GM12892 (cell line): ENCODE measurements around the gene MRS2.

ENCODE experiments used
- DNase-seq: peaks from one replicate; pipeline ENCODE4 v3.0.0; 2011; ENCODE audit not compliant: insufficient read length
- FAIRE-seq: peaks from 2 replicates; lab custom pipeline; 2011; peaks lifted over from hg19 to GRCh38; lab: Jason Lieb, UNC
- POLR2A ChIP-seq: IDR thresholded peaks from 2 replicates; pipeline ENCODE4 v1.6.1; 2011; ENCODE audit warnings: low read depth, low read length, control low read depth
- POLR2AphosphoS5 ChIP-seq: IDR thresholded peaks from 2 replicates; pipeline ENCODE4 v1.6.1; 2011; ENCODE audit warnings: low read depth, low read length, control low read depth
- TAF1 ChIP-seq: IDR thresholded peaks from 2 replicates; pipeline ENCODE4 v1.6.1; 2011; ENCODE audit warnings: low read depth, mild to moderate bottlenecking, control low read depth, low read length, borderline replicate concordance

The MRS2 gene

GRCh38 chr6:24440897-24441598 lies 38.3 kb downstream of the MRS2 start:
- DNase-seq (no peak), FAIRE-seq (no peak)
- TF ChIP-seq TAF1 (no peak), POLR2A (no peak), POLR2AphosphoS5 (no peak)

- DNase-seq (no peak), FAIRE-seq (no peak)
- TF ChIP-seq TAF1: no peak
- no peak for TF ChIP-seq POLR2A
- TF ChIP-seq POLR2AphosphoS5: no peak
Observed at GRCh38 chr6:24441599-24441904, 38.8 kb downstream of the MRS2 start.

GRCh38 chr6:24444588-24444987 lies 41.9 kb downstream of the MRS2 start:
- no peak for DNase-seq
- FAIRE-seq: no peak
- TF ChIP-seq POLR2A (no peak), TAF1 (no peak)

DNA sequence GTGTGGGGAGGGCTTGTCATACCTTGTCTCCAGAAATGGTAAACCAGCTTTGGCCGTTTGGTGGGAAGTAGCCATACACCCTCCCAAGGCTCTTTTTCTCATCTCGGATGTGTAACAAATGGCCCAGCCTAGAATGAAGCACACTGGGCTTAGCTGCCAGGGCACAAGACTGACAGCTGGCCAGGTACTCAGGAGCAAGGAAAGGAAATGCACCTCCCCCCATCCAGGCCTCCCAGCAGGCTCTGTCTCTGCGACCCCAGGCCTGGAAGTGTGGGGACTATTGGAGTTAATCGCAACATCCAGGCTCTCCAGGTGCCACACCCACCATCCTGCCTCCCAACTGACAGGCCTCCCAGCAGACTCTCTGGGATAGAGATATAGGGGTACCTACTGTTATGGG lies 43.0 kb downstream of the MRS2 start:
- DNase-seq: no peak
- TF ChIP-seq POLR2AphosphoS5 (no peak), POLR2A (no peak), TAF1 (no peak)

GRCh38 chr6:24446670-24447069 lies 43.9 kb downstream of the MRS2 start:
- FAIRE-seq (no peak), DNase-seq (no peak)
- TF ChIP-seq POLR2A: no peak
- TF ChIP-seq TAF1: no peak
- TF ChIP-seq POLR2AphosphoS5: no peak

More for the DNA sequence above, 43.0 kb downstream of the MRS2 start:
- FAIRE-seq: no peak

DNA sequence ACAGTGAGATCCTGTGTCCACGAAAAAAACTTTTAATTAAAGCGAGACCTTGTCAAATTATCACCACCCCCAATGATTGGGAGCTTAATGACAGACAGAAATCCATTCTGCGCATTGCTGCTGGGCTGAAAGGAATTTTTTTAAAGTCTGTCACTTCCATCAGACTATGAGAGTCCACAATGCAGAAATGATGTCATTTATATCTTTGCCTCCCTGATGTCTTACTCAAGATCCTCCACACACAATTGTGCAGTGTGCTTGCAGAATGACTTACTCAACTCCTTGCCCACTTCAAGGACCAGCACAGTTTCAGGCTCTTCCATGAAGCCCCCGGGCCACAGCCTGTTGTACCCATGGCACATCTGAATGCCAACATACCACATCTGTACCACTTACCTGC lies 45.7 kb downstream of the MRS2 start:
- DNase-seq (no peak), FAIRE-seq (no peak)
- TF ChIP-seq TAF1 (no peak), POLR2A (no peak), POLR2AphosphoS5 (no peak)

- FAIRE-seq (no peak), DNase-seq (no peak)
- TF ChIP-seq POLR2A (no peak), POLR2AphosphoS5 (no peak), TAF1 (no peak)
Observed at GRCh38 chr6:24448828-24449525, 46.2 kb downstream of the MRS2 start.

DNA sequence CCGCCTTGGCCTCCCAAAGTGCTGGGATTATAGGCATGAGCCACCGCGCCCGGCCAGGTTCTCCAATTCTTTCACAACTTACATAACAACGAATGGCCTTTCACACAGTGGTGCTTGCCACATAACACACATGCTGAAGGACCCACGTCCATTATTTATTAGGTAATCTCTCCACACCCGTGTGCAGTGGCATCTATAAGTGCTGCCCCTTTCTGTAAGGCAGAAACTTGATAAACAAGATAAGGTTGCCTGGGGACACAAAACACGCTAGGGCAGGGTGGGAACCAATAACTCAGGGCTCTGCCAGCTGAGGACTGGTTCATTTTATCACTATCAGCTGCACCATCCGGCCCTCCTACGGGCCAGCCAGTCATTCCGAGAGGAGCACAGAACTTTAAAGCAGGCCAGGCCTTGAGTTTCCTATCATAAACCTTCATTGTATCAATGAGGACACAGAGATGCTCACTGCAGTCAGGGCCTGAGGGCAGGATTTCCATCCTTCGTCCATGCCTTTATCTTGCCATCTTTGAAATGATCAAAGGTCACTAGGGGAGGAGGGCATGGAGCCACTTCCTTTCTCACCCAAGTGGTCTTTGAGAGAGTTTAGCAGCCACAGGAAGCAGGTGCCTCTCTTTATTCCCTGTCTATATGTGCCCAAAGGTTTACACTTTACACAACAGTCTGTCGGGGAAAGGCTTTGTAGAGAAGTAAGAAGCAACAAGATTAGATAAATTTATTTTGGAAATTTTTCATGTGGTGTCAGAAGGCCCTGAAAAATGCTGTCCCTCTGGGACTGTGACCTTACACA lies 49.0 kb downstream of the MRS2 start:
- DNase-seq (no peak), FAIRE-seq (no peak)
- TF ChIP-seq TAF1 (no peak), POLR2AphosphoS5 (no peak), POLR2A (no peak)

GRCh38 chr6:24453921-24454320 lies 51.2 kb downstream of the MRS2 start:
- no peak for FAIRE-seq
- TF ChIP-seq POLR2AphosphoS5: no peak
- no peak for TF ChIP-seq TAF1
- TF ChIP-seq POLR2A: no peak
- DNase-seq: no peak

DNA sequence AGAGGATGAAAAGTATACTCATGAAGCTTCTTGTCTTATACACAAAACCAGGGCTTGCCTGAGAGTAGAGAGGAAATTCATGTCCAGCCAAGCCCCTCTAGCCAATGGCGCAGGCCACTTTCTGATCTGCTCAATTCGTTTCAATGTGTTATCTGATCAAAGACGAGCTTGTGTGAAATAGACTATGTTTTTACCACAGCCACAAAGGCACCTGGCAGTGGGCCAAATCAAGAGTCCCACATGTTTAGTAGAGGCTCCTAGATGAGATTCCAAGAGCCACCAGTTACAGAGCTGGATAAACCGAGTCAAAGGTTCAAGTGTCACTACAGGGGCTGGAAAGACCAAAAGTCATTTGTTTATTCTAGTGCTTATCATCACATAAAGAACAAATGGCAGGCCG lies 51.7 kb downstream of the MRS2 start:
- TF ChIP-seq POLR2A (no peak), POLR2AphosphoS5 (no peak), TAF1 (no peak)
- FAIRE-seq (no peak), DNase-seq (no peak)

DNA sequence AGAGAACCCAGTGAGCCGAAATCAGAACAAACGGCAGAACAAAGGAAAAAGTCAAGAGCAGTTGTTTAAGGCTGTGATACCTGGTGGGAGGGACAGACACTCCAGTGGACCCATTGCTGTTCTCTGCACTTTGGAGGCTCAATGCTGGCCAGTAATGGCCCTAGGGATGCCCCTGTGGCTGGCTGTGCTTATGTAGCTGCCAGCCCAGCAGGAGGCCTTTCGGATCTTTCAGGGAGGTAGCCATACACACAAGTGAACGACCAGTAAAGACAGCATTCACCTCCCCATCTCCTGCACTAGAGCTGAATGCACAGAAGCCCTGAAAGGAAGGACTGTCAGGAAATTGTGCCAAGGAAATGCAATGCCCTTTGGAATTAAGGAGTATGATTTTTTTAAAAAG lies 52.3 kb downstream of the MRS2 start:
- DNase-seq (no peak), FAIRE-seq (no peak)
- TF ChIP-seq POLR2A: no peak
- TF ChIP-seq POLR2AphosphoS5: no peak
- TF ChIP-seq TAF1: no peak
